GM23338 (cell line): ENCODE measurements around the gene CIDEA. TPM values are rescaled to one million over a fixed set of nuclear protein-coding genes. Genes with fewer than 3 reads are reported as not detected.
A peak's percentile ranks its signal among the peaks of the same experiment; 100 is the strongest.

Experiments
- ATAC-seq: fragments of 200-7000 bp; cut with Tn5 transposase; 3 replicates; pipeline ENCODE4 v1.9.1; 2020
- DNase-seq: peaks from one replicate; pipeline ENCODE4 v3.0.0-alpha.2; 2015; ENCODE audit warnings: low spot score
- H2AFZ ChIP-seq: fragments of 200-600 bp; sonication (generic); 2 replicates; pipeline ENCODE4 v1.8.0; 2016; ENCODE audit warnings: antibody characterized with exemption, mild to moderate bottlenecking, moderate library complexity
- H3F3A ChIP-seq: fragments of 200-600 bp; sonication (generic); replicated peaks from 2 replicates; pipeline ENCODE4 v1.8.0; 2017; ENCODE audit warnings: antibody characterized with exemption, mixed run types, low read depth
- H3K27ac ChIP-seq: fragments of 200-600 bp; sonication (generic); 2 replicates; pipeline ENCODE4 v1.6.1; 2016; ENCODE audit warnings: low read depth
- H3K27me3 ChIP-seq: fragments of 200-600 bp; sonication (generic); 2 replicates; pipeline ENCODE4 v1.8.0; 2016; ENCODE audit warnings: mild to moderate bottlenecking, mixed run types, moderate library complexity; ENCODE audit not compliant: insufficient read depth
- H3K36me3 ChIP-seq: fragments of 200-600 bp; sonication (generic); 2 replicates; pipeline ENCODE4 v1.8.0; 2016; ENCODE audit warnings: mild to moderate bottlenecking; ENCODE audit not compliant: insufficient read depth
- H3K4me1 ChIP-seq: fragments of 200-600 bp; sonication (generic); 2 replicates; pipeline ENCODE4 v1.8.0; 2016; ENCODE audit warnings: mild to moderate bottlenecking, moderate library complexity; ENCODE audit not compliant: insufficient read depth
- H3K4me2 ChIP-seq: fragments of 200-600 bp; sonication (generic); 2 replicates; pipeline ENCODE4 v1.7.1; 2017; ENCODE audit warnings: mixed run types
- H3K4me3 ChIP-seq: fragments of 200-600 bp; sonication (generic); 2 replicates; pipeline ENCODE4 v1.6.1; 2016; ENCODE audit warnings: mixed run types
- H3K79me2 ChIP-seq: fragments of 200-600 bp; sonication (generic); replicated peaks from 2 replicates; pipeline ENCODE4 v1.8.0; 2017; ENCODE audit warnings: mild to moderate bottlenecking; ENCODE audit not compliant: insufficient read depth
- H3K9me2 ChIP-seq: fragments of 200-600 bp; sonication (generic); 2 replicates; pipeline ENCODE4 v1.8.0; 2017; ENCODE audit not compliant: insufficient read depth
- H4K20me1 ChIP-seq: fragments of 200-600 bp; sonication (generic); replicated peaks from 2 replicates; pipeline ENCODE4 v1.8.0; 2017; ENCODE audit warnings: mild to moderate bottlenecking; ENCODE audit not compliant: insufficient read depth
- H3K27ac Mint-ChIP-seq: 2 replicates; pipeline ENCODE4 v1.8.0; 2020; ENCODE audit warnings: inconsistent platforms, mild to moderate bottlenecking, moderate library complexity, mixed read lengths
- H3K27me3 Mint-ChIP-seq: 3 replicates; pipeline ENCODE4 v1.8.0; 2022; ENCODE audit warnings: low read depth, mild to moderate bottlenecking, moderate library complexity, mixed read lengths, inconsistent platforms; ENCODE audit not compliant: insufficient read depth, poor library complexity
- H3K36me3 Mint-ChIP-seq: 3 replicates; pipeline ENCODE4 v1.8.0; 2021; ENCODE audit warnings: low read depth, mild to moderate bottlenecking, inconsistent platforms, moderate library complexity, mixed read lengths
- H3K4me1 Mint-ChIP-seq: 3 replicates; pipeline ENCODE4 v1.8.0; 2020; ENCODE audit warnings: mild to moderate bottlenecking, inconsistent platforms, mixed read lengths
- H3K4me3 Mint-ChIP-seq: 3 replicates; pipeline ENCODE4 v1.8.0; 2021; ENCODE audit warnings: moderate library complexity, mild to moderate bottlenecking, inconsistent platforms, mixed read lengths
- H3K9me3 Mint-ChIP-seq: 3 replicates; pipeline ENCODE4 v1.8.0; 2020; ENCODE audit warnings: moderate library complexity, mild to moderate bottlenecking, inconsistent platforms, mixed read lengths
- CREB1 ChIP-seq: fragments of 250-450 bp; sonication (Bioruptor Pico); IDR thresholded peaks from 2 replicates; pipeline ENCODE4 v1.5.0; 2020; ENCODE audit warnings: low read depth, mild to moderate bottlenecking, moderate library complexity
- EZH2 ChIP-seq: fragments of 200-600 bp; sonication (generic); IDR thresholded peaks from one replicate; pipeline ENCODE4 v1.8.0; 2017; ENCODE audit warnings: antibody characterized with exemption, mild to moderate bottlenecking, low read depth; ENCODE audit not compliant: unreplicated experiment
- EZH2phosphoT487 ChIP-seq: fragments of 200-600 bp; sonication (generic); IDR thresholded peaks from one replicate; pipeline ENCODE4 v1.8.1; 2018; ENCODE audit warnings: antibody characterized with exemption; ENCODE audit not compliant: unreplicated experiment
- JUNB ChIP-seq: IDR thresholded peaks from one replicate; pipeline ENCODE4 v1.6.1; 2016; ENCODE audit warnings: antibody characterized with exemption; ENCODE audit not compliant: unreplicated experiment
- NANOG ChIP-seq: IDR thresholded peaks from 2 replicates; pipeline ENCODE4 v1.6.1; 2016; ENCODE audit warnings: antibody characterized with exemption, borderline replicate concordance
- POLR2AphosphoS5 ChIP-seq: IDR thresholded peaks from 2 replicates; pipeline ENCODE4 v1.6.1; 2016; ENCODE audit warnings: antibody characterized with exemption, low read depth
- STAT1 ChIP-seq: IDR thresholded peaks from one replicate; pipeline ENCODE4 v1.6.1; 2016; ENCODE audit warnings: antibody characterized with exemption; ENCODE audit not compliant: unreplicated experiment
- ZNF114 ChIP-seq: fragments of 250-450 bp; sonication (Bioruptor Pico); IDR thresholded peaks from 2 replicates; pipeline ENCODE4 v1.5.0; 2020; ENCODE audit warnings: mild to moderate bottlenecking, moderate library complexity
- ZNF331 ChIP-seq: fragments of 250-450 bp; sonication (Bioruptor Pico); IDR thresholded peaks from 2 replicates; pipeline ENCODE4 v1.5.0; 2020; ENCODE audit warnings: low read depth, mild to moderate bottlenecking, moderate library complexity
- polyA plus RNA-seq: library from polyadenylated mRNA; unstranded; fragments of >200 nt; fragmentation: Nextera tagmentation; extraction: Ambion mirVana; gene quantifications from 2 replicates; pipeline ENCODE4 v1.2.1, GENCODE V29; 2016
- total RNA-seq: library from RNA; depleted of rRNA; stranded (reverse); fragments of >200 nt; shearing (Covaris generic); gene quantifications from 2 replicates; pipeline ENCODE4 v1.2.3, GENCODE V29; 2014
- TF ChIP-seq, protein P1 (sequence below): IDR thresholded peaks from 2 replicates; pipeline ENCODE4 v1.6.1; 2016; ENCODE audit warnings: antibody characterized with exemption
- TF ChIP-seq, protein P2 (sequence below): IDR thresholded peaks from one replicate; pipeline ENCODE4 v1.6.1; 2018; ENCODE audit warnings: antibody characterized with exemption; ENCODE audit not compliant: unreplicated experiment
- TF ChIP-seq, protein P3 (sequence below), 2 experiments: fragments of 200-600 bp in 1 of 2; sonication (generic) in 1 of 2; conservative IDR thresholded peaks; 2 replicates each; pipeline versions ENCODE4 v1.5.1 to v1.6.1; 2016 to 2017; ENCODE audit warnings: antibody characterized with exemption in 2 of 2, low read depth in 2 of 2, mild to moderate bottlenecking in 2 of 2, moderate library complexity in 1 of 2
- TF ChIP-seq, protein P4 (sequence below): fragments of 250-450 bp; sonication (Bioruptor Pico); IDR thresholded peaks from 2 replicates; pipeline ENCODE4 v1.5.0; 2020; ENCODE audit warnings: mild to moderate bottlenecking, moderate library complexity

Gene CIDEA
- total and polyA plus RNA-seq, 2 experiments from 2014 or later: 0.45 TPM; not detected in 1

DNA sequence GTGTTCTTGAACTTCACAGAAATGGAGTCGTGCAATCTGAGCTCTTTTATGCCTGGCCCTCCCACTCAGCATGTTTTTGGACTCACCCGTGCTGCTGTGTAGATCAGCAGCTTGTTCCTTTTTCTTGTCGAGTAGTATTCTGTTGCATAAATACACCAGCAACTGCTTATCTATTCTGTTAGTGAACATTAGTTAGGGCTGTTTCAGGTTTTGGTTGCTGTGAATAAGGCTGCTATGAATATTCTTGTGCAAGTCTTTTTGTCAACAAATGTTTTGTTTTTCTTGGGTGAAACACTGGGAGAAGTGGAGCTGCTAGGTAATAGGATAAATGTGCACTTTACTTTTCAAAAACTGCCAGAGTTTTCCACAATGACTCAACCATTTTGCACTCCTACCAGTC lies 15.3 kb upstream of the CIDEA start:
- H3K4me3 Mint-ChIP-seq: no peak overlapping the region
- H3K27me3 Mint-ChIP-seq: peaks cover 8% of the 10 kb centered on the region
- Histone ChIP-seq H4K20me1 (no peaks in the 10 kb centered on the region), H3K27ac (no peak overlapping the region), H3K9me2 (no peaks in the 10 kb centered on the region), H2AFZ (0 out of 2 replicates have a peak overlapping the region, but pooled peaks have one; percentile 14), H3K36me3 (no peaks in the 10 kb centered on the region), H3K4me3 (no peak overlapping the region), H3K4me2 (no peak overlapping the region), H3F3A (no peaks in the 10 kb centered on the region), H3K79me2 (no peaks in the 10 kb centered on the region), H3K27me3 (no peaks in the 10 kb centered on the region), H3K4me1 (no peaks in the 10 kb centered on the region)
- peaks cover 3% of the 10 kb centered on the region; the same call in 1 of the 3 replicates for H3K4me1 Mint-ChIP-seq
- TF ChIP-seq CREB1 (CRISPR knock-in tag) (no peak), EZH2phosphoT487 (no peak), POLR2AphosphoS5 (no peak), JUNB (no peak), ZNF114 (no peak), STAT1 (no peak), ZNF331 (CRISPR knock-in tag) (no peak), NANOG (no peak), EZH2 (no peak)
- TF ChIP-seq, protein P1, sequence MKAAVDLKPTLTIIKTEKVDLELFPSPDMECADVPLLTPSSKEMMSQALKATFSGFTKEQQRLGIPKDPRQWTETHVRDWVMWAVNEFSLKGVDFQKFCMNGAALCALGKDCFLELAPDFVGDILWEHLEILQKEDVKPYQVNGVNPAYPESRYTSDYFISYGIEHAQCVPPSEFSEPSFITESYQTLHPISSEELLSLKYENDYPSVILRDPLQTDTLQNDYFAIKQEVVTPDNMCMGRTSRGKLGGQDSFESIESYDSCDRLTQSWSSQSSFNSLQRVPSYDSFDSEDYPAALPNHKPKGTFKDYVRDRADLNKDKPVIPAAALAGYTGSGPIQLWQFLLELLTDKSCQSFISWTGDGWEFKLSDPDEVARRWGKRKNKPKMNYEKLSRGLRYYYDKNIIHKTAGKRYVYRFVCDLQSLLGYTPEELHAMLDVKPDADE: no peak
- TF ChIP-seq, protein P2, sequence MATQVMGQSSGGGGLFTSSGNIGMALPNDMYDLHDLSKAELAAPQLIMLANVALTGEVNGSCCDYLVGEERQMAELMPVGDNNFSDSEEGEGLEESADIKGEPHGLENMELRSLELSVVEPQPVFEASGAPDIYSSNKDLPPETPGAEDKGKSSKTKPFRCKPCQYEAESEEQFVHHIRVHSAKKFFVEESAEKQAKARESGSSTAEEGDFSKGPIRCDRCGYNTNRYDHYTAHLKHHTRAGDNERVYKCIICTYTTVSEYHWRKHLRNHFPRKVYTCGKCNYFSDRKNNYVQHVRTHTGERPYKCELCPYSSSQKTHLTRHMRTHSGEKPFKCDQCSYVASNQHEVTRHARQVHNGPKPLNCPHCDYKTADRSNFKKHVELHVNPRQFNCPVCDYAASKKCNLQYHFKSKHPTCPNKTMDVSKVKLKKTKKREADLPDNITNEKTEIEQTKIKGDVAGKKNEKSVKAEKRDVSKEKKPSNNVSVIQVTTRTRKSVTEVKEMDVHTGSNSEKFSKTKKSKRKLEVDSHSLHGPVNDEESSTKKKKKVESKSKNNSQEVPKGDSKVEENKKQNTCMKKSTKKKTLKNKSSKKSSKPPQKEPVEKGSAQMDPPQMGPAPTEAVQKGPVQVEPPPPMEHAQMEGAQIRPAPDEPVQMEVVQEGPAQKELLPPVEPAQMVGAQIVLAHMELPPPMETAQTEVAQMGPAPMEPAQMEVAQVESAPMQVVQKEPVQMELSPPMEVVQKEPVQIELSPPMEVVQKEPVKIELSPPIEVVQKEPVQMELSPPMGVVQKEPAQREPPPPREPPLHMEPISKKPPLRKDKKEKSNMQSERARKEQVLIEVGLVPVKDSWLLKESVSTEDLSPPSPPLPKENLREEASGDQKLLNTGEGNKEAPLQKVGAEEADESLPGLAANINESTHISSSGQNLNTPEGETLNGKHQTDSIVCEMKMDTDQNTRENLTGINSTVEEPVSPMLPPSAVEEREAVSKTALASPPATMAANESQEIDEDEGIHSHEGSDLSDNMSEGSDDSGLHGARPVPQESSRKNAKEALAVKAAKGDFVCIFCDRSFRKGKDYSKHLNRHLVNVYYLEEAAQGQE: no peak
- TF ChIP-seq, protein P3, sequence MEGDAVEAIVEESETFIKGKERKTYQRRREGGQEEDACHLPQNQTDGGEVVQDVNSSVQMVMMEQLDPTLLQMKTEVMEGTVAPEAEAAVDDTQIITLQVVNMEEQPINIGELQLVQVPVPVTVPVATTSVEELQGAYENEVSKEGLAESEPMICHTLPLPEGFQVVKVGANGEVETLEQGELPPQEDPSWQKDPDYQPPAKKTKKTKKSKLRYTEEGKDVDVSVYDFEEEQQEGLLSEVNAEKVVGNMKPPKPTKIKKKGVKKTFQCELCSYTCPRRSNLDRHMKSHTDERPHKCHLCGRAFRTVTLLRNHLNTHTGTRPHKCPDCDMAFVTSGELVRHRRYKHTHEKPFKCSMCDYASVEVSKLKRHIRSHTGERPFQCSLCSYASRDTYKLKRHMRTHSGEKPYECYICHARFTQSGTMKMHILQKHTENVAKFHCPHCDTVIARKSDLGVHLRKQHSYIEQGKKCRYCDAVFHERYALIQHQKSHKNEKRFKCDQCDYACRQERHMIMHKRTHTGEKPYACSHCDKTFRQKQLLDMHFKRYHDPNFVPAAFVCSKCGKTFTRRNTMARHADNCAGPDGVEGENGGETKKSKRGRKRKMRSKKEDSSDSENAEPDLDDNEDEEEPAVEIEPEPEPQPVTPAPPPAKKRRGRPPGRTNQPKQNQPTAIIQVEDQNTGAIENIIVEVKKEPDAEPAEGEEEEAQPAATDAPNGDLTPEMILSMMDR (conservative IDR thresholded peaks at IDR 0.05; ENCODE audit: low read depth in 2 of 2): no peak
- TF ChIP-seq, protein P4, sequence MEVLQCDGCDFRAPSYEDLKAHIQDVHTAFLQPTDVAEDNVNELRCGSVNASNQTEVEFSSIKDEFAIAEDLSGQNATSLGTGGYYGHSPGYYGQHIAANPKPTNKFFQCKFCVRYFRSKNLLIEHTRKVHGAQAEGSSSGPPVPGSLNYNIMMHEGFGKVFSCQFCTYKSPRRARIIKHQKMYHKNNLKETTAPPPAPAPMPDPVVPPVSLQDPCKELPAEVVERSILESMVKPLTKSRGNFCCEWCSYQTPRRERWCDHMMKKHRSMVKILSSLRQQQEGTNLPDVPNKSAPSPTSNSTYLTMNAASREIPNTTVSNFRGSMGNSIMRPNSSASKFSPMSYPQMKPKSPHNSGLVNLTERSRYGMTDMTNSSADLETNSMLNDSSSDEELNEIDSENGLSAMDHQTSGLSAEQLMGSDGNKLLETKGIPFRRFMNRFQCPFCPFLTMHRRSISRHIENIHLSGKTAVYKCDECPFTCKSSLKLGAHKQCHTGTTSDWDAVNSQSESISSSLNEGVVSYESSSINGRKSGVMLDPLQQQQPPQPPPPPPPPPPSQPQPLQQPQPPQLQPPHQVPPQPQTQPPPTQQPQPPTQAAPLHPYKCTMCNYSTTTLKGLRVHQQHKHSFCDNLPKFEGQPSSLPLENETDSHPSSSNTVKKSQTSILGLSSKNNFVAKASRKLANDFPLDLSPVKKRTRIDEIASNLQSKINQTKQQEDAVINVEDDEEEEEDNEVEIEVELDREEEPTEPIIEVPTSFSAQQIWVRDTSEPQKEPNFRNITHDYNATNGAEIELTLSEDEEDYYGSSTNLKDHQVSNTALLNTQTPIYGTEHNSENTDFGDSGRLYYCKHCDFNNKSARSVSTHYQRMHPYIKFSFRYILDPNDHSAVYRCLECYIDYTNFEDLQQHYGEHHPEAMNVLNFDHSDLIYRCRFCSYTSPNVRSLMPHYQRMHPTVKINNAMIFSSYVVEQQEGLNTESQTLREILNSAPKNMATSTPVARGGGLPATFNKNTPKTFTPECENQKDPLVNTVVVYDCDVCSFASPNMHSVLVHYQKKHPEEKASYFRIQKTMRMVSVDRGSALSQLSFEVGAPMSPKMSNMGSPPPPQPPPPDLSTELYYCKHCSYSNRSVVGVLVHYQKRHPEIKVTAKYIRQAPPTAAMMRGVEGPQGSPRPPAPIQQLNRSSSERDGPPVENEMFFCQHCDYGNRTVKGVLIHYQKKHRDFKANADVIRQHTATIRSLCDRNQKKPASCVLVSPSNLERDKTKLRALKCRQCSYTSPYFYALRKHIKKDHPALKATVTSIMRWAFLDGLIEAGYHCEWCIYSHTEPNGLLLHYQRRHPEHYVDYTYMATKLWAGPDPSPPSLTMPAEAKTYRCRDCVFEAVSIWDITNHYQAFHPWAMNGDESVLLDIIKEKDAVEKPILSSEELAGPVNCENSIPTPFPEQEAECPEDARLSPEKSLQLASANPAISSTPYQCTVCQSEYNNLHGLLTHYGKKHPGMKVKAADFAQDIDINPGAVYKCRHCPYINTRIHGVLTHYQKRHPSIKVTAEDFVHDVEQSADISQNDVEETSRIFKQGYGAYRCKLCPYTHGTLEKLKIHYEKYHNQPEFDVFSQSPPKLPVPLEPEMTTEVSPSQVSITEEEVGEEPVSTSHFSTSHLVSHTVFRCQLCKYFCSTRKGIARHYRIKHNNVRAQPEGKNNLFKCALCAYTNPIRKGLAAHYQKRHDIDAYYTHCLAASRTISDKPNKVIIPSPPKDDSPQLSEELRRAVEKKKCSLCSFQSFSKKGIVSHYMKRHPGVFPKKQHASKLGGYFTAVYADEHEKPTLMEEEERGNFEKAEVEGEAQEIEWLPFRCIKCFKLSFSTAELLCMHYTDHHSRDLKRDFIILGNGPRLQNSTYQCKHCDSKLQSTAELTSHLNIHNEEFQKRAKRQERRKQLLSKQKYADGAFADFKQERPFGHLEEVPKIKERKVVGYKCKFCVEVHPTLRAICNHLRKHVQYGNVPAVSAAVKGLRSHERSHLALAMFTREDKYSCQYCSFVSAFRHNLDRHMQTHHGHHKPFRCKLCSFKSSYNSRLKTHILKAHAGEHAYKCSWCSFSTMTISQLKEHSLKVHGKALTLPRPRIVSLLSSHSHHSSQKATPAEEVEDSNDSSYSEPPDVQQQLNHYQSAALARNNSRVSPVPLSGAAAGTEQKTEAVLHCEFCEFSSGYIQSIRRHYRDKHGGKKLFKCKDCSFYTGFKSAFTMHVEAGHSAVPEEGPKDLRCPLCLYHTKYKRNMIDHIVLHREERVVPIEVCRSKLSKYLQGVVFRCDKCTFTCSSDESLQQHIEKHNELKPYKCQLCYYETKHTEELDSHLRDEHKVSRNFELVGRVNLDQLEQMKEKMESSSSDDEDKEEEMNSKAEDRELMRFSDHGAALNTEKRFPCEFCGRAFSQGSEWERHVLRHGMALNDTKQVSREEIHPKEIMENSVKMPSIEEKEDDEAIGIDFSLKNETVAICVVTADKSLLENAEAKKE (CRISPR knock-in tag): no peak
- H3K36me3 Mint-ChIP-seq: peaks cover 2% of the 10 kb centered on the region; the same call in 1 of the 3 replicates
- DNase-seq (no peak), ATAC-seq (no peak)
- no peak overlapping the region for H3K27ac Mint-ChIP-seq
- H3K9me3 Mint-ChIP-seq: peaks cover 7% of the 10 kb centered on the region
